Skeletal muscle satellite cell (primary cell): ENCODE results near the gene FAM120AOS. TPM values are rescaled to one million over a fixed set of nuclear protein-coding genes. Genes with fewer than 3 reads are reported as not detected.

ENCODE experiments used
- H3K27me3 ChIP-seq: 2 replicates; pipeline ENCODE4 v1.7.0; 2013; ENCODE audit warnings: low read length; ENCODE audit not compliant: control insufficient read depth, insufficient read depth
- H3K36me3 ChIP-seq: 2 replicates; pipeline ENCODE4 v1.7.0; 2013; ENCODE audit warnings: mild to moderate bottlenecking, control low read depth, low read length; ENCODE audit not compliant: insufficient read depth
- H3K4me1 ChIP-seq: 2 replicates; pipeline ENCODE4 v1.7.0; 2013; ENCODE audit warnings: low read length; ENCODE audit not compliant: control insufficient read depth, insufficient read depth
- H3K4me2 ChIP-seq: 2 replicates; pipeline ENCODE4 v1.7.0; 2013; ENCODE audit warnings: mild to moderate bottlenecking, low read length
- H3K4me3 ChIP-seq: 2 replicates; pipeline ENCODE4 v1.7.0; 2013; ENCODE audit warnings: low read length
- H3K9ac ChIP-seq: 2 replicates; pipeline ENCODE4 v1.7.0; 2013; ENCODE audit warnings: mild to moderate bottlenecking, low read depth, low read length, moderate library complexity
- H3K9me3 ChIP-seq: replicated peaks from 2 replicates; pipeline ENCODE4 v1.7.0; 2013; ENCODE audit warnings: mild to moderate bottlenecking, control low read depth, low read length
- total RNA-seq: library from RNA; depleted of rRNA; stranded (reverse); fragments of >200 nt; gene quantifications from 2 replicates; pipeline ENCODE4 v1.2.3, GENCODE V29; 2012; rRNA removed

FAM120AOS gene
- total RNA-seq = 42.4 and 46.1 TPM in 2 replicates

DNA sequence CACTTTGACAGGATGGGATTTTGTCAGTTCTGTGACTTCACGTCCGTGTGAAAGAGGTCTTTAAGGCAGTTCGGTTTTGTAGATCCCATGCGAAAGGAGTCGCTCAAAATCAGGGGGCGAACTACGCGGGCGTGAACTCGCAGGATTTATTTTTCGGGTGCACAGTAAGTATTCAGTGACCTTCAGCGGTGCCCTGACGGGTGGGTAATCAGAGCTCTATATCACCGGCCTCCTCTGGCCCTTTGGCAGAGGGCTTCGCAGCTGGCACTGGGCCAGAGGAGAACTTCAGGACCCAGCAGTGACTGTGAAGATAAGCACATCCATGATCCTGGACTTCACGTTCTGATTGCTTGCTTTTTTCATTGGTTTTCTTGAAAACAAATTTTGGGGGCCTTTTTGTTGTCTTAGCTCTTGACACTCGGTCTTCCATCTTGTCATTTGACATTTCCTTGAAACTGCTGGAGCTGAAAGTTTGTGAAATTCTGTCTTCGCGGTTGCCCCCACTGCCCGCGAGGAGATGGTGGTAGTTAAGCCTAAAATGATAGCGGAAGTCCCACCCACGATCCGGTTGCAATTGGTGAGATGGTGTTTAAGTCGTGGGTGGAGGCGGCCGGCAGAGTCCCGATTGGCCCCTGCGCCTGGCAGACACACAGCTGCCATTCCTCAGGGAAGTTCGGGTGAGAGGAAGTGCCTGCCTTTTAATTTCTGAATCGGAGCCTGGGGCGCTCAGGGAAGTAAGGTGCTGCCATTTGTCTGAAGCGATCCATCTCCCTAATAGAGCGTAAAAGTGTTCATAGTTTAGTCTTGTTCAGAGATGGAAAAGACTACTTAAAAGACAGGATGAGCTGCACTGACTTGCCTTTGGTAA lies at the start of gene FAM120AOS:
TSS of gene FAM120AOS (minus strand) at position 535 of the 868 bp plus-strand sequence. CDS start 872 bp downstream, outside the sequence.
- Histone ChIP-seq H3K9me3 (no peaks in the 10 kb centered on the region), H3K27me3 (no peaks in the 10 kb centered on the region), H3K4me2 (peak within 1 kb of the TSS; percentile 91), H3K9ac (peak within 1 kb of the TSS; percentile 94), H3K4me1 (peaks cover 29% of the 10 kb centered on the region), H3K36me3 (peaks cover 15% of the 10 kb centered on the region), H3K4me3 (peak within 1 kb of the TSS; percentile 99)

GRCh38 chr9:93501406-93501805 lies 48.0 kb upstream of the FAM120AOS start:
- Histone ChIP-seq H3K9me3 (no peaks in the 10 kb centered on the region), H3K27me3 (no peaks in the 10 kb centered on the region), H3K9ac (peak overlapping the region; percentile 66), H3K4me1 (peaks cover 36% of the 10 kb centered on the region), H3K4me2 (peak overlapping the region; percentile 84), H3K36me3 (peaks cover 48% of the 10 kb centered on the region), H3K4me3 (peak overlapping the region; percentile 70)

- Histone ChIP-seq H3K9me3 (no peaks in the 10 kb centered on the region), H3K4me1 (peaks cover 34% of the 10 kb centered on the region), H3K4me3 (peak overlapping the region; percentile 70), H3K4me2 (peak overlapping the region; percentile 84), H3K9ac (peak overlapping the region; percentile 66), H3K36me3 (peaks cover 50% of the 10 kb centered on the region), H3K27me3 (no peaks in the 10 kb centered on the region)
These were observed 47.4 kb upstream of the FAM120AOS start for GRCh38 chr9:93500571-93501298.

DNA sequence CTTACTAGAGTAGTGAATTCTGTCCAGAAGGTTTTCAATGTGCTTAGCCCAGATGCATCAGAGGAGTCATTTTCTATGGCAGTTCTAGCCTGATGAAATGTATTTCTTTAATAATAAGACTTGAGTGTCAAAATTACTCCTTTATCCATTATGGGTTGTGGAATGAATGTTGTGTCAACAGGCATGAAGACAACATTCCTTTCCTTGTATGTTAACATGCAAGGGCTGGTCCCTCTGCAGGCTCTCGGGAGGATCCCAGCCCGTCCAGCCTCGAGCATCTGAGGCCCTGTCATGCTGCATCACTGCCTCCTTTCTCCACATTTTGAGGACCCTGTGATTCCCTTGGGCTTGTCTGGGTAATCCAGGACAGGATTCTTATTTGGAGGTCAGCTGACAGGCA lies 42.9 kb upstream of the FAM120AOS start:
- H3K27me3 ChIP-seq = no peaks in the 10 kb centered on the region
- no peaks in the 10 kb centered on the region for H3K9me3 ChIP-seq
- H3K4me2 ChIP-seq = no peak overlapping the region
- H3K4me1 ChIP-seq = peaks cover 11% of the 10 kb centered on the region
- H3K36me3 ChIP-seq = peaks cover 57% of the 10 kb centered on the region
- no peak overlapping the region for H3K9ac ChIP-seq
- no peak overlapping the region for H3K4me3 ChIP-seq

DNA sequence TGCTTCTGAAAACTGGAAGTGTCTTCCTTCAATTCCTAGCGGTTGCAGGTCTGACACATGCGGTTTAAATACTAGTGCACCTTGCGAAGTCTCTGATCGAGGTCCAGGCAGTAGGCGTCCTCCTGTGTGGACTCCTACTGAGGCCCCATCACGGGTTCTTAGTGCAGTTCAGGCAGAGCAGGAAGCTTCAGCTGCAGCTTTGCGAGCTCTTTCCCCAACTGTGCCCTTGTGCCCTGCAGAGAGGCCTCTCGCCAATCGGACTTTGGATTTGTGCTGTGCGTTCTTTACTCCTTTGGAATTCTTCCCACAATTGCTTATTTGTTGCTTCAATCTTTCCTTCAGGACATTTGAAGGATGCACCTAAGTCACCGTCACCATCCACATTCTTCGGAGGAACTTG lies 40.6 kb upstream of the FAM120AOS start:
- no peaks in the 10 kb centered on the region for H3K27me3 ChIP-seq
- H3K9me3 ChIP-seq = no peaks in the 10 kb centered on the region
- H3K4me2 ChIP-seq = no peak overlapping the region
- peaks cover 56% of the 10 kb centered on the region for H3K36me3 ChIP-seq
- H3K9ac ChIP-seq = no peak overlapping the region
- H3K4me3 ChIP-seq = no peak overlapping the region
- peaks cover 10% of the 10 kb centered on the region for H3K4me1 ChIP-seq

DNA sequence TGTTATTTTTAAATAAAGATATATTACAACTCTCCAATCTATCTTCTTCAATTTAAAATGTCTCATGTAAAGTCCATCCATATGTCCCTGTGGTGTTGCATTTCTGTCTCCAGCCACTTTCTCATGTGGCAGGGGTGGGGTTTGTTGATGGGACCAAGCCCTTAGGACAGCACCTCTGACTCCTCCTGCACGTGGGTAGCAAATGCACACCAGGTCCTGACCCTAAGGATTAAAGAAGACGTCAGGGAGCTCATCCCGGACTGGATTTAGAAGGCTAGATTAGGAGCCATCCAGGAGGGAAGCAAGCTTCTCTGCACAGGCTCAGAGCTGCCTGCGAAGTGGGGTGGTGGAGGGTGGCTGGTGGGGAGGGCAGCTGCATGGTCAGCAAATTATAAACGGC lies 38.9 kb upstream of the FAM120AOS start:
- Histone ChIP-seq H3K27me3 (no peaks in the 10 kb centered on the region), H3K4me1 (peaks cover 10% of the 10 kb centered on the region), H3K4me3 (no peak overlapping the region), H3K9me3 (no peaks in the 10 kb centered on the region), H3K4me2 (no peak overlapping the region), H3K36me3 (peaks cover 45% of the 10 kb centered on the region), H3K9ac (no peak overlapping the region)

GRCh38 chr9:93491593-93492232 lies 38.3 kb upstream of the FAM120AOS start:
- H3K36me3 ChIP-seq = peaks cover 39% of the 10 kb centered on the region
- no peaks in the 10 kb centered on the region for H3K9me3 ChIP-seq
- H3K27me3 ChIP-seq = no peaks in the 10 kb centered on the region
- peaks cover 10% of the 10 kb centered on the region for H3K4me1 ChIP-seq
- no peak overlapping the region for H3K9ac ChIP-seq
- no peak overlapping the region for H3K4me3 ChIP-seq
- no peak overlapping the region for H3K4me2 ChIP-seq

- H3K27me3 ChIP-seq = no peaks in the 10 kb centered on the region
- H3K9ac ChIP-seq = no peak overlapping the region
- no peak overlapping the region for H3K4me2 ChIP-seq
These were observed 34.9 kb upstream of the FAM120AOS start for GRCh38 chr9:93488244-93488643.

GRCh38 chr9:93486268-93486667 lies 32.9 kb upstream of the FAM120AOS start:
- Histone ChIP-seq H3K4me3 (no peak overlapping the region), H3K36me3 (peaks cover 30% of the 10 kb centered on the region), H3K9ac (no peak overlapping the region), H3K9me3 (no peaks in the 10 kb centered on the region), H3K4me1 (peaks cover 13% of the 10 kb centered on the region), H3K4me2 (no peak overlapping the region), H3K27me3 (no peaks in the 10 kb centered on the region)

More at GRCh38 chr9:93488244-93488643, 34.9 kb upstream of the FAM120AOS start:
- Histone ChIP-seq H3K4me1 (peaks cover 13% of the 10 kb centered on the region), H3K36me3 (peaks cover 30% of the 10 kb centered on the region), H3K9me3 (no peaks in the 10 kb centered on the region), H3K4me3 (no peak overlapping the region)

DNA sequence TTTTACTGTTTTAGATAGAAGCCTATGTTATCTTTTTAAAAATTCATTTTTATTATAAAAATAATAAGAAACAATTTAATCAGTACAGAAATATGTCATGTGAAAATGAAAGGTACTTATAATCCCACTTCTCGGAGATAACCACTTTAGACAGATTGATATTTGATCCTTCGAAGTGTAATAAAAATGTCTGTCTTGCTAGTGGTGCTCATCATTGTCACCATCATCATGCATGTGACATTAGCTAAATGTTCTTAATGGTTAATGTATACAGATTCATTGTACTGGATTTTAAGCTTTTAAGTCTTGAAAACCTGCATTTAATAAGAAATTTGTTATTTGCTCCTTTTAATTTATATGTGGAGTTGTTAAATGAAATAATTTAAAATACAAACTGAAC lies 30.1 kb upstream of the FAM120AOS start:
- Histone ChIP-seq H3K4me2 (no peak overlapping the region), H3K9me3 (no peaks in the 10 kb centered on the region), H3K27me3 (no peaks in the 10 kb centered on the region), H3K4me3 (no peak overlapping the region), H3K4me1 (peaks cover 15% of the 10 kb centered on the region), H3K36me3 (peaks cover 15% of the 10 kb centered on the region), H3K9ac (no peak overlapping the region)

DNA sequence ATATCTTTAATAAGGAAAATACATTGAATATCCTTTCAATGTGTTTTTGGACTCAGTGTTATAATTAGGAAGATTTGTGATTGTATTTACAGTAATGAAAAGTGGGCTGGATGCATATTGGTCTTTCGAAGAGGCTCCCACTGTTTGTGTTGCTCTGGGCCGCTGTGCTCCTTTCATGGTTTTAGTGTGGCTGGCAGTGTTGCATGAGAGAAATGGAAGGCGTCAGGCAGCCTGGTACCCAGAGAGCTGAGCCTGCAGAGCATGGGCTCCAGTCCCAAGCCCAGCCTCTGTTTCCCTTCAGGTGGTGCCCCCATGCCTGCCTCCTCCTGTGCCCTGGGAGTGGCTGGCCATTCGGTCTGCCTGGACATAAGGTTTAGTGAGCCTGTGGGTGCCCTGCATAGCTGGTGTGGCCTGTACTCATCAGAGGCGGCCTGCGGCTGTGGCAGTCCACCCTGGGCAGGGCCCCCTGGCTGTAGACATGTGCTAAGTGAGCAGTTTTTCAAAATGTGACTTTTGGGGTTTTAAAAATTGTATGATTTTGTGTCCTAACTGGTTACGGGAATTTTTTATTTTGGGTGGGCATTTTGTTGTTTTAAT lies 27.4 kb upstream of the FAM120AOS start:
- H3K4me2 ChIP-seq = no peak overlapping the region
- H3K36me3 ChIP-seq = peaks cover 23% of the 10 kb centered on the region
- H3K27me3 ChIP-seq = no peaks in the 10 kb centered on the region
- no peak overlapping the region for H3K9ac ChIP-seq
- peaks cover 14% of the 10 kb centered on the region for H3K4me1 ChIP-seq
- no peaks in the 10 kb centered on the region for H3K9me3 ChIP-seq
- no peak overlapping the region for H3K4me3 ChIP-seq
